OCI-LY7 (cell line): ENCODE measurements around the gene RARA.
"Not testable (repeated sequence)": the region's sequence is repeated elsewhere in the genome, so short reads cannot be mapped to it uniquely, and the experiment has no call there.

ENCODE experiments used
- EZH2phosphoT487 ChIP-seq: fragments of 200-600 bp; sonication (generic); IDR thresholded peaks from 2 replicates; pipeline ENCODE4 v1.6.1; 2018; ENCODE audit warnings: low read depth, borderline replicate concordance, mild to moderate bottlenecking, mixed run types, antibody characterized with exemption, low read length, moderate library complexity, mixed read lengths
- TF ChIP-seq, protein P1 (sequence below): fragments of 200-600 bp; sonication (generic); conservative IDR thresholded peaks from 2 replicates; pipeline ENCODE4 v1.5.1; 2014; ENCODE audit warnings: mild to moderate bottlenecking, antibody characterized with exemption, low read length, moderate library complexity, mixed read lengths

DNA sequence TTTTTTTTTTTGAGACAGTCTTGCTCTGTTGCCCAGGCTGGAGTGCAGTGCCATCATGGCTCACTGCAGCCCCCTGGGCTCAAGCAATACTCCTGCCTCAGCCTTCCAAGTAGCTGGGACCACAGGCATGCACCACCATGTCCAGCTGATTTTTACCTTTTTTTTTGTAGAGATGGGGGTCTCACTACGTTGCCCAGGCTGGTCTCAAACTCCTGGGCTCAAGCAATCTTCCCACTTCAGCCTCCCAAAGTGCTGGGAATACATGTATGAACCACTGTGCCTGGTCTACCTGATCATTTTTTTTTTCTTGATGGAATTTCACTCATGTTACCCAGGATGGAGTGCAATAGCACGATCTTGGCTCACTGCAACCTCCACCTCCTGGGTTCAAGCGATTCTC is 77.6 kb downstream of the RARA start:
- TF ChIP-seq, protein P1, sequence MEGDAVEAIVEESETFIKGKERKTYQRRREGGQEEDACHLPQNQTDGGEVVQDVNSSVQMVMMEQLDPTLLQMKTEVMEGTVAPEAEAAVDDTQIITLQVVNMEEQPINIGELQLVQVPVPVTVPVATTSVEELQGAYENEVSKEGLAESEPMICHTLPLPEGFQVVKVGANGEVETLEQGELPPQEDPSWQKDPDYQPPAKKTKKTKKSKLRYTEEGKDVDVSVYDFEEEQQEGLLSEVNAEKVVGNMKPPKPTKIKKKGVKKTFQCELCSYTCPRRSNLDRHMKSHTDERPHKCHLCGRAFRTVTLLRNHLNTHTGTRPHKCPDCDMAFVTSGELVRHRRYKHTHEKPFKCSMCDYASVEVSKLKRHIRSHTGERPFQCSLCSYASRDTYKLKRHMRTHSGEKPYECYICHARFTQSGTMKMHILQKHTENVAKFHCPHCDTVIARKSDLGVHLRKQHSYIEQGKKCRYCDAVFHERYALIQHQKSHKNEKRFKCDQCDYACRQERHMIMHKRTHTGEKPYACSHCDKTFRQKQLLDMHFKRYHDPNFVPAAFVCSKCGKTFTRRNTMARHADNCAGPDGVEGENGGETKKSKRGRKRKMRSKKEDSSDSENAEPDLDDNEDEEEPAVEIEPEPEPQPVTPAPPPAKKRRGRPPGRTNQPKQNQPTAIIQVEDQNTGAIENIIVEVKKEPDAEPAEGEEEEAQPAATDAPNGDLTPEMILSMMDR: not testable (repeated sequence)
- not testable (repeated sequence) for TF ChIP-seq EZH2phosphoT487
